K562 (cell line): ENCODE data around the gene CD244. TPM values are rescaled to one million over a fixed set of nuclear protein-coding genes. Genes with fewer than 3 reads are reported as not detected.

Experiments
- REST ChIP-seq, 2 experiments: fragments of 450-650 bp; formaldehyde crosslinking in 1 of 2; IDR thresholded peaks; 2 replicates each; pipeline versions ENCODE4 v1.4.0 to v1.6.1; 2014 to 2020; ENCODE audit warnings: mild to moderate bottlenecking in 2 of 2, borderline replicate concordance in 1 of 2, low read depth in 1 of 2
- polyA plus RNA-seq, 8 experiments: library from polyadenylated mRNA; depleted of rRNA in 4 of 8; stranded (reverse) in 5 of 8; unstranded in 3 of 8; fragments of >200 nt; fragmentation: Nextera tagmentation in 2 of 8; fragmentation: Illumina TruSeq in 1 of 8; extraction: Ambion mirVana in 2 of 8; extraction: Trizol in 1 of 8; gene quantifications; 2 replicates each; pipeline versions ENCODE4 v1.2.1 to v1.2.3, GENCODE V29; 2011 to 2014; ENCODE audit warnings: inconsistent platforms in 1 of 8, missing spikeins in 1 of 8
- total RNA-seq, 7 experiments: library from RNA; depleted of rRNA in 6 of 7; stranded (reverse); fragments of >200 nt in 6 of 7; fragmentation: Illumina TruSeq in 2 of 7; extraction: Trizol in 2 of 7; gene quantifications; 2 replicates each; pipeline versions ENCODE4 v1.2.1 to v1.2.3, GENCODE V29; 2011 to 2021; ENCODE audit warnings: low replicate concordance in 1 of 7
- TF ChIP-seq, protein P1 (sequence below): fragments of 250-450 bp; sonication (Bioruptor Pico); IDR thresholded peaks from 2 replicates; pipeline ENCODE4 v1.5.0; 2021; ENCODE audit warnings: mild to moderate bottlenecking, borderline replicate concordance

The CD244 gene
- total and polyA plus RNA-seq, 9 of the 15 experiments (the other 6 are each of a cell fraction or from before 2014, with no cell fraction given) = not detected

GRCh38 chr1:160814316-160814715 is 48.4 kb downstream of the CD244 start (continued):
- TF ChIP-seq REST (IDR thresholded peaks at IDR 0.05; ENCODE audit: borderline replicate concordance) (no peak), REST (CRISPR knock-in tag; IDR thresholded peaks at IDR 0.05; ENCODE audit: low read depth) (no peak)
- TF ChIP-seq, protein P1, sequence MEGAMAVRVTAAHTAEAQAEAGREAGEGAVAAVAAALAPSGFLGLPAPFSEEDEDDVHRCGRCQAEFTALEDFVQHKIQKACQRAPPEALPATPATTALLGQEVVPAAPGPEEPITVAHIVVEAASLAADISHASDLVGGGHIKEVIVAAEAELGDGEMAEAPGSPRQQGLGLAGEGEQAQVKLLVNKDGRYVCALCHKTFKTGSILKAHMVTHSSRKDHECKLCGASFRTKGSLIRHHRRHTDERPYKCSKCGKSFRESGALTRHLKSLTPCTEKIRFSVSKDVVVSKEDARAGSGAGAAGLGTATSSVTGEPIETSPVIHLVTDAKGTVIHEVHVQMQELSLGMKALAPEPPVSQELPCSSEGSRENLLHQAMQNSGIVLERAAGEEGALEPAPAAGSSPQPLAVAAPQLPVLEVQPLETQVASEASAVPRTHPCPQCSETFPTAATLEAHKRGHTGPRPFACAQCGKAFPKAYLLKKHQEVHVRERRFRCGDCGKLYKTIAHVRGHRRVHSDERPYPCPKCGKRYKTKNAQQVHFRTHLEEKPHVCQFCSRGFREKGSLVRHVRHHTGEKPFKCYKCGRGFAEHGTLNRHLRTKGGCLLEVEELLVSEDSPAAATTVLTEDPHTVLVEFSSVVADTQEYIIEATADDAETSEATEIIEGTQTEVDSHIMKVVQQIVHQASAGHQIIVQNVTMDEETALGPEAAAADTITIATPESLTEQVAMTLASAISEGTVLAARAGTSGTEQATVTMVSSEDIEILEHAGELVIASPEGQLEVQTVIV = no peak
- TF ChIP-seq, all 486 proteins: peak for 0
